Liver (tissue), 9 donors: Measurements from ENCODE around the gene PTPRN. TPM values are rescaled to one million over a fixed set of nuclear protein-coding genes. Genes with fewer than 3 reads are reported as not detected.

ENCODE experiments used
- DNase-seq: peaks from one replicate; pipeline ENCODE4 v3.0.0-alpha.2; 2017; ENCODE audit warnings: low spot score
- H3K27ac ChIP-seq, 2 donors: one replicate each; pipeline ENCODE4 v1.7.0; 2013; ENCODE audit warnings: inconsistent platforms in 2 of 2, low read length in 2 of 2, control low read depth in 1 of 2, low read depth in 1 of 2, mild to moderate bottlenecking in 1 of 2
- H3K27me3 ChIP-seq, 4 donors: one replicate each; pipeline versions ENCODE4 v1.6.1 to v1.7.0; 2013; ENCODE audit warnings: low read length in 3 of 4, inconsistent platforms in 1 of 4, mild to moderate bottlenecking in 1 of 4, moderate library complexity in 1 of 4; ENCODE audit not compliant: control insufficient read depth in 4 of 4, insufficient read depth in 4 of 4
- H3K36me3 ChIP-seq, 4 donors: one replicate each; pipeline versions ENCODE4 v1.6.1 to v1.7.0; 2013; ENCODE audit warnings: low read length in 3 of 4, mild to moderate bottlenecking in 3 of 4, low read depth in 1 of 4, moderate library complexity in 1 of 4; ENCODE audit not compliant: control insufficient read depth in 4 of 4, insufficient read depth in 3 of 4
- H3K4me1 ChIP-seq, 4 donors: one replicate each; pipeline versions ENCODE4 v1.6.1 to v1.7.0; 2013; ENCODE audit warnings: low read length in 3 of 4, mild to moderate bottlenecking in 3 of 4, moderate library complexity in 1 of 4; ENCODE audit not compliant: control insufficient read depth in 4 of 4, insufficient read depth in 4 of 4
- H3K4me3 ChIP-seq, 3 donors: one replicate each; pipeline versions ENCODE4 v1.6.1 to v1.7.0; 2013; ENCODE audit warnings: low read length in 3 of 3, control low read depth in 1 of 3, low read depth in 1 of 3, mild to moderate bottlenecking in 1 of 3
- H3K9ac ChIP-seq, 2 donors: one replicate each; pipeline ENCODE4 v1.7.0; 2013; ENCODE audit warnings: low read length in 2 of 2, mild to moderate bottlenecking in 2 of 2, moderate library complexity in 2 of 2, control low read depth in 1 of 2, low read depth in 1 of 2
- H3K9me3 ChIP-seq, 4 donors: one replicate each; pipeline versions ENCODE4 v1.6.1 to v1.7.0; 2013; ENCODE audit warnings: low read length in 3 of 4; ENCODE audit not compliant: control insufficient read depth in 4 of 4
- ATF3 ChIP-seq: IDR thresholded peaks from 2 replicates; pipeline ENCODE4 v1.6.1; 2016; ENCODE audit warnings: antibody characterized with exemption
- CTCF ChIP-seq: fragments of 150-350 bp; IDR thresholded peaks from 2 replicates; pipeline ENCODE4 v1.5.1; 2017; ENCODE audit warnings: improper control_type of control experiment, low read depth, low read length; ENCODE audit not compliant: missing input control
- EGR1 ChIP-seq, 2 donors: IDR thresholded peaks; 2 replicates each; pipeline ENCODE4 v1.6.1; 2016 to 2018; ENCODE audit warnings: antibody characterized with exemption in 2 of 2, low read depth in 2 of 2
- FOXA1 ChIP-seq: IDR thresholded peaks from 2 replicates; pipeline ENCODE4 v1.6.1; 2016; ENCODE audit warnings: antibody characterized with exemption
- FOXA2 ChIP-seq: IDR thresholded peaks from 2 replicates; pipeline ENCODE4 v1.6.1; 2016; ENCODE audit warnings: antibody characterized with exemption
- GABPA ChIP-seq, 2 donors: IDR thresholded peaks in 1 of 2; conservative IDR thresholded peaks in 1 of 2; 2 replicates each; pipeline ENCODE4 v1.6.1; 2016; ENCODE audit warnings: antibody characterized with exemption in 2 of 2, mild to moderate bottlenecking in 1 of 2, moderate library complexity in 1 of 2
- HNF4A ChIP-seq, 2 donors: conservative IDR thresholded peaks; 2 replicates each; pipeline ENCODE4 v1.6.1; 2016; ENCODE audit warnings: antibody characterized with exemption in 2 of 2, mild to moderate bottlenecking in 2 of 2
- HNF4G ChIP-seq: IDR thresholded peaks from 2 replicates; pipeline ENCODE4 v1.6.1; 2016; ENCODE audit warnings: antibody characterized with exemption
- JUND ChIP-seq, 2 donors: IDR thresholded peaks; 2 replicates each; pipeline ENCODE4 v1.6.1; 2016; ENCODE audit warnings: antibody characterized with exemption in 2 of 2
- MAX ChIP-seq: IDR thresholded peaks from 2 replicates; pipeline ENCODE4 v1.6.1; 2016; ENCODE audit warnings: antibody characterized with exemption
- NR2F2 ChIP-seq: IDR thresholded peaks from 2 replicates; pipeline ENCODE4 v1.6.1; 2016; ENCODE audit warnings: antibody characterized with exemption
- RAD21 ChIP-seq, 2 donors: IDR thresholded peaks; 2 replicates each; pipeline ENCODE4 v1.6.1; 2016; ENCODE audit warnings: antibody characterized with exemption in 2 of 2, mild to moderate bottlenecking in 2 of 2
- RXRA ChIP-seq, 2 donors: IDR thresholded peaks; 2 replicates each; pipeline ENCODE4 v1.6.1; 2017 to 2018; ENCODE audit warnings: antibody characterized with exemption in 2 of 2, mild to moderate bottlenecking in 1 of 2
- SP1 ChIP-seq: IDR thresholded peaks from 2 replicates; pipeline ENCODE4 v1.6.1; 2018; ENCODE audit warnings: antibody characterized with exemption, mild to moderate bottlenecking
- TAF1 ChIP-seq: conservative IDR thresholded peaks from 2 replicates; pipeline ENCODE4 v1.6.1; 2016; ENCODE audit warnings: antibody characterized with exemption, mild to moderate bottlenecking
- YY1 ChIP-seq: IDR thresholded peaks from 2 replicates; pipeline ENCODE4 v1.6.1; 2016; ENCODE audit warnings: antibody characterized with exemption, mild to moderate bottlenecking
- WGBS: extraction: QIAGEN DNeasy Blood & Tissue Kit; methylation state at CpG from one replicate; pipeline ENCODE4 v1.1.7; 2013; 5-methylcytosine and 5-hydroxymethylcytosine counted together
- polyA plus RNA-seq, 2 donors: library from polyadenylated mRNA; stranded (reverse) in 1 of 2; unstranded in 1 of 2; fragments of 200-250 nt in 1 of 2; fragments of >200 nt in 1 of 2; fragmentation: Nextera tagmentation in 1 of 2; extraction: Ambion mirVana in 1 of 2; gene quantifications; one replicate each; pipeline versions ENCODE4 v1.2.1 to v1.2.3, GENCODE V29; 2013 to 2015
- total RNA-seq, 2 donors: library from RNA; depleted of rRNA; stranded (reverse); fragments of >200 nt; gene quantifications; one replicate each; pipeline ENCODE4 v1.2.3, GENCODE V29; 2014
- TF ChIP-seq, protein P1 (sequence below): IDR thresholded peaks from 2 replicates; pipeline ENCODE4 v1.6.1; 2016; ENCODE audit warnings: antibody characterized with exemption, mild to moderate bottlenecking
- TF ChIP-seq, protein P2 (sequence below): IDR thresholded peaks from 2 replicates; pipeline ENCODE4 v1.6.1; 2016; ENCODE audit warnings: antibody characterized with exemption
- donor health status: healthy.
- donor health status: healthy.
- donor health status: healthy.
- donor health status: healthy.
- donor health status: healthy.

Gene PTPRN
- total RNA-seq (1 to 10 TPM in 1 of 2 donors, not detected in 1; 2.2 TPM), polyA plus RNA-seq (not detected)

DNA sequence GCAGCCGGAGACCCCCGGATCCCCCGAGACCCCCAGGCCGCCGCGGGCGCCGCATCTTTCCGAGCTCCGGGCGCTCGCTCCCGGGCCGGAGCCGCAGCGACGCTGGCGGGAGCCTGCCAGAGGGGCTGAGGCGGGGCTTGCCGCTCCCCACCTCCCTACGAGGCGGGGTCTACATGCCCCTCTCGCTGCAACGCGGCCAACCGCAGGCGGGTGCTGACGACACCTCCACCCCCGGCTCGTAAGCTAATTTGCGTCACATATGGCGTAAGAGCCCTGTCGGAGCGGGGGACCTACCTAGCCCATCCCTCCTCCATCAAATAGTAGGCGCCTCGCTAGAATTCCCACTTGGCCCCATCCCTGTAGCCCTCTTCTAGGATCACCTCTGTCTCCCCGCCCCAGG is at the start of gene PTPRN:
Gene PTPRN, minus strand, starts transcription at position 124 of the 400 bp plus-strand sequence. Its CDS starts 69 bp downstream, at position 55.
- Histone ChIP-seq H3K4me3 (no peak within 1 kb of the TSS), H3K9me3 (no peaks in the 10 kb centered on the region), H3K27ac (no peak within 1 kb of the TSS), H3K9ac (no peak within 1 kb of the TSS), H3K36me3 (no peaks in the 10 kb centered on the region), H3K4me1 (no peaks in the 10 kb centered on the region), H3K27me3 (peaks cover 0 to 10% (median 5%) of the 10 kb centered on the region in 4 donors)
- peak; percentile 20 for DNase-seq
- TF ChIP-seq, protein P1, sequence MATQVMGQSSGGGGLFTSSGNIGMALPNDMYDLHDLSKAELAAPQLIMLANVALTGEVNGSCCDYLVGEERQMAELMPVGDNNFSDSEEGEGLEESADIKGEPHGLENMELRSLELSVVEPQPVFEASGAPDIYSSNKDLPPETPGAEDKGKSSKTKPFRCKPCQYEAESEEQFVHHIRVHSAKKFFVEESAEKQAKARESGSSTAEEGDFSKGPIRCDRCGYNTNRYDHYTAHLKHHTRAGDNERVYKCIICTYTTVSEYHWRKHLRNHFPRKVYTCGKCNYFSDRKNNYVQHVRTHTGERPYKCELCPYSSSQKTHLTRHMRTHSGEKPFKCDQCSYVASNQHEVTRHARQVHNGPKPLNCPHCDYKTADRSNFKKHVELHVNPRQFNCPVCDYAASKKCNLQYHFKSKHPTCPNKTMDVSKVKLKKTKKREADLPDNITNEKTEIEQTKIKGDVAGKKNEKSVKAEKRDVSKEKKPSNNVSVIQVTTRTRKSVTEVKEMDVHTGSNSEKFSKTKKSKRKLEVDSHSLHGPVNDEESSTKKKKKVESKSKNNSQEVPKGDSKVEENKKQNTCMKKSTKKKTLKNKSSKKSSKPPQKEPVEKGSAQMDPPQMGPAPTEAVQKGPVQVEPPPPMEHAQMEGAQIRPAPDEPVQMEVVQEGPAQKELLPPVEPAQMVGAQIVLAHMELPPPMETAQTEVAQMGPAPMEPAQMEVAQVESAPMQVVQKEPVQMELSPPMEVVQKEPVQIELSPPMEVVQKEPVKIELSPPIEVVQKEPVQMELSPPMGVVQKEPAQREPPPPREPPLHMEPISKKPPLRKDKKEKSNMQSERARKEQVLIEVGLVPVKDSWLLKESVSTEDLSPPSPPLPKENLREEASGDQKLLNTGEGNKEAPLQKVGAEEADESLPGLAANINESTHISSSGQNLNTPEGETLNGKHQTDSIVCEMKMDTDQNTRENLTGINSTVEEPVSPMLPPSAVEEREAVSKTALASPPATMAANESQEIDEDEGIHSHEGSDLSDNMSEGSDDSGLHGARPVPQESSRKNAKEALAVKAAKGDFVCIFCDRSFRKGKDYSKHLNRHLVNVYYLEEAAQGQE: no peak
- no peak for TF ChIP-seq NR2F2
- no peak for TF ChIP-seq RXRA (IDR thresholded peaks at IDR 0.05)
- TF ChIP-seq GABPA (IDR thresholded peaks at IDR 0.05 in 1 of 2, conservative IDR thresholded peaks at IDR 0.05 in 1 of 2): no peak
- TF ChIP-seq CTCF: no peak
- no peak for TF ChIP-seq HNF4A (conservative IDR thresholded peaks at IDR 0.05)
- TF ChIP-seq MAX: no peak
- no peak for TF ChIP-seq TAF1
- no peak for TF ChIP-seq SP1
- no peak for TF ChIP-seq ATF3
- no peak for TF ChIP-seq YY1
- no peak for TF ChIP-seq FOXA2
- no peak for TF ChIP-seq FOXA1
- no peak for TF ChIP-seq JUND (IDR thresholded peaks at IDR 0.05)
- TF ChIP-seq EGR1 (IDR thresholded peaks at IDR 0.05; ENCODE audit: low read depth in 2 of 2): no peak
- TF ChIP-seq RAD21 (IDR thresholded peaks at IDR 0.05): no peak
- no peak for TF ChIP-seq HNF4G
- 8% methylated on average over 37 of the region's 37 CpGs for WGBS

- DNase-seq: no peak
- H3K27me3 ChIP-seq: peaks cover 0 to 4% (median 2%) of the 10 kb centered on the region in 4 donors
- peak overlapping the region in 1 of 3 donors; percentile 19 for H3K4me3 ChIP-seq
Measured at GRCh38 chr2:219358170-219359075, 49.2 kb upstream of the PTPRN start.

More at GRCh38 chr2:219358170-219359075, 49.2 kb upstream of the PTPRN start:
- no peak for TF ChIP-seq HNF4G
- TF ChIP-seq JUND (IDR thresholded peaks at IDR 0.05): no peak
- no peak for TF ChIP-seq FOXA1
- no peak for TF ChIP-seq EGR1 (IDR thresholded peaks at IDR 0.05; ENCODE audit: low read depth in 2 of 2)
- TF ChIP-seq, protein P2, sequence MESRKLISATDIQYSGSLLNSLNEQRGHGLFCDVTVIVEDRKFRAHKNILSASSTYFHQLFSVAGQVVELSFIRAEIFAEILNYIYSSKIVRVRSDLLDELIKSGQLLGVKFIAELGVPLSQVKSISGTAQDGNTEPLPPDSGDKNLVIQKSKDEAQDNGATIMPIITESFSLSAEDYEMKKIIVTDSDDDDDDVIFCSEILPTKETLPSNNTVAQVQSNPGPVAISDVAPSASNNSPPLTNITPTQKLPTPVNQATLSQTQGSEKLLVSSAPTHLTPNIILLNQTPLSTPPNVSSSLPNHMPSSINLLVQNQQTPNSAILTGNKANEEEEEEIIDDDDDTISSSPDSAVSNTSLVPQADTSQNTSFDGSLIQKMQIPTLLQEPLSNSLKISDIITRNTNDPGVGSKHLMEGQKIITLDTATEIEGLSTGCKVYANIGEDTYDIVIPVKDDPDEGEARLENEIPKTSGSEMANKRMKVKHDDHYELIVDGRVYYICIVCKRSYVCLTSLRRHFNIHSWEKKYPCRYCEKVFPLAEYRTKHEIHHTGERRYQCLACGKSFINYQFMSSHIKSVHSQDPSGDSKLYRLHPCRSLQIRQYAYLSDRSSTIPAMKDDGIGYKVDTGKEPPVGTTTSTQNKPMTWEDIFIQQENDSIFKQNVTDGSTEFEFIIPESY: no peak
- TF ChIP-seq RXRA (IDR thresholded peaks at IDR 0.05): no peak
- no peak for TF ChIP-seq ATF3
- TF ChIP-seq SP1: no peak
- no peak for TF ChIP-seq GABPA (IDR thresholded peaks at IDR 0.05 in 1 of 2, conservative IDR thresholded peaks at IDR 0.05 in 1 of 2)
- no peak for TF ChIP-seq NR2F2
- no peak for TF ChIP-seq RAD21 (IDR thresholded peaks at IDR 0.05)
- H3K4me1 ChIP-seq: peaks cover 0 to 10% (median 5%) of the 10 kb centered on the region in 4 donors
- H3K36me3 ChIP-seq: peaks cover 0 to 4% (median 0%) of the 10 kb centered on the region in 4 donors
- 5% methylated on average over 66 of the region's 66 CpGs for WGBS
- H3K9me3 ChIP-seq: no peaks in the 10 kb centered on the region
- no peak overlapping the region for H3K27ac ChIP-seq
- no peak overlapping the region for H3K9ac ChIP-seq
